NCI-H345 treated with DMSO at 0.1 percent for 48 hours (cell line): ENCODE data around the gene DCUN1D3.
"Not testable (repeated sequence)": the region's sequence is repeated elsewhere in the genome, so short reads cannot be mapped to it uniquely, and the experiment has no call there.

ENCODE experiments used
- DNase-seq: peaks from one replicate; lab custom pipeline; 2025; ENCODE audit not compliant: unreplicated experiment; lab: John Stamatoyannopoulos, UW

DCUN1D3 gene

GRCh38 chr16:20900299-20901067 is at the start of gene DCUN1D3, which contains the start of gene LYRM1:
Gene DCUN1D3 (minus strand): TSS chr16:20900358. CDS start chr16:20862538, 37,820 bp downstream.
Gene LYRM1 (plus strand): TSS chr16:20900771. CDS start chr16:20915556, 14,785 bp downstream.
- peak; percentile 93 for DNase-seq

GRCh38 chr16:20949660-20950059 is 49.5 kb upstream of the DCUN1D3 start:
- no peak for DNase-seq

GRCh38 chr16:20948444-20948843 is 48.3 kb upstream of the DCUN1D3 start:
- DNase-seq, result no peak

GRCh38 chr16:20946015-20946629 is 46.0 kb upstream of the DCUN1D3 start:
- DNase-seq, result no peak

GRCh38 chr16:20945575-20945875 is 45.4 kb upstream of the DCUN1D3 start:
- not testable (repeated sequence) for DNase-seq

GRCh38 chr16:20944861-20945574 is 44.9 kb upstream of the DCUN1D3 start:
- no peak for DNase-seq

- no peak for DNase-seq
These were observed 42.1 kb upstream of the DCUN1D3 start for GRCh38 chr16:20942256-20942655.

GRCh38 chr16:20941636-20941926 is 41.4 kb upstream of the DCUN1D3 start:
- no peak for DNase-seq

GRCh38 chr16:20940871-20941635 is 40.9 kb upstream of the DCUN1D3 start:
- no peak for DNase-seq

GRCh38 chr16:20939611-20940010 is 39.5 kb upstream of the DCUN1D3 start:
- no peak for DNase-seq

GRCh38 chr16:20938426-20938825 is 38.3 kb upstream of the DCUN1D3 start:
- DNase-seq, result no peak

- DNase-seq, result no peak
These were observed 37.6 kb upstream of the DCUN1D3 start for GRCh38 chr16:20937736-20938135.

- no peak for DNase-seq
These were observed 33.4 kb upstream of the DCUN1D3 start for GRCh38 chr16:20933589-20933988.

GRCh38 chr16:20931066-20931600 is 31.0 kb upstream of the DCUN1D3 start:
- DNase-seq, result no peak

GRCh38 chr16:20930365-20930690 is 30.2 kb upstream of the DCUN1D3 start:
- DNase-seq, result no peak

- DNase-seq, result not testable (repeated sequence)
These were observed 29.7 kb upstream of the DCUN1D3 start for GRCh38 chr16:20929676-20930364.

- DNase-seq, result no peak
These were observed 28.7 kb upstream of the DCUN1D3 start for GRCh38 chr16:20928774-20929411.

GRCh38 chr16:20925751-20926150 is 25.6 kb upstream of the DCUN1D3 start:
- no peak for DNase-seq

GRCh38 chr16:20923876-20924275 is 23.7 kb upstream of the DCUN1D3 start:
- DNase-seq, result no peak

GRCh38 chr16:20920799-20921198 is 20.6 kb upstream of the DCUN1D3 start:
- DNase-seq, result no peak
